A549 (cell line): ENCODE results near the gene METTL9. TPM values are rescaled to one million over a fixed set of nuclear protein-coding genes. Genes with fewer than 3 reads are reported as not detected.

Experiments used
- ATAC-seq, 2 experiments: fragments of 200-7000 bp in 1 of 2; fragments of >200 bp in 1 of 2; cut with Nextera tagmentation in 1 of 2; cut with Tn5 transposase in 1 of 2; 3 replicates each; pipeline versions ENCODE4 v1.8.0 to v1.9.1; 2018 to 2020; ENCODE audit warnings: mild to moderate bottlenecking in 1 of 2, moderate library complexity in 1 of 2
- CTCF ChIA-PET: fragments of 300-600 bp; sonication (Branson Sonifier 250); formaldehyde crosslinking; extraction: SDS; loops from one replicate; lab custom pipeline; 2021; ENCODE audit warnings: antibody characterized with exemption, inconsistent platforms; lab: Yijun Ruan, JAX
- POLR2A ChIA-PET: fragments of 350-600 bp; formaldehyde crosslinking; extraction: SDS; loops from one replicate; lab custom pipeline; 2021; ENCODE audit warnings: antibody characterized with exemption, inconsistent platforms; lab: Yijun Ruan, JAX
- DNase-seq, 2 experiments: peaks; one replicate each; pipeline versions ENCODE4 v3.0.0 to v3.0.0-alpha.2; 2011 to 2016; ENCODE audit warnings: low read depth in 1 of 2, low spot score in 1 of 2
- FAIRE-seq: peaks from 2 replicates; lab custom pipeline; 2011; peaks lifted over from hg19 to GRCh38; lab: Jason Lieb, UNC
- H3K27ac ChIP-seq, 2 experiments: fragments of >200 bp; sonication (Bioruptor Twin); formaldehyde crosslinking; 3 replicates each; pipeline ENCODE4 v1.5.1; 2016 to 2017
- H3K4me1 ChIP-seq: fragments of >200 bp; sonication (Bioruptor Twin); formaldehyde crosslinking; 3 replicates; pipeline ENCODE4 v1.6.1; 2016
- H3K4me2 ChIP-seq: fragments of >200 bp; sonication (Bioruptor Twin); formaldehyde crosslinking; 3 replicates; pipeline ENCODE4 v1.6.1; 2016
- H3K4me3 ChIP-seq: fragments of >200 bp; sonication (Bioruptor Twin); formaldehyde crosslinking; 3 replicates; pipeline ENCODE4 v1.5.1; 2016
- H3K9me3 ChIP-seq: fragments of >200 bp; sonication (Bioruptor Twin); formaldehyde crosslinking; 3 replicates; pipeline ENCODE4 v1.6.1; 2016
- BHLHE40 ChIP-seq: IDR thresholded peaks from 2 replicates; pipeline ENCODE4 v1.6.1; 2012; ENCODE audit warnings: low read depth, low read length, inconsistent platforms
- CBX2 ChIP-seq: fragments of 200-600 bp; sonication (generic); IDR thresholded peaks from 2 replicates; pipeline ENCODE4 v1.6.1; 2016; ENCODE audit warnings: low read depth, mild to moderate bottlenecking, borderline replicate concordance
- CBX8 ChIP-seq: fragments of 200-600 bp; sonication (generic); IDR thresholded peaks from 2 replicates; pipeline ENCODE4 v1.6.1; 2016
- CHD2 ChIP-seq: fragments of 150-350 bp; IDR thresholded peaks from 2 replicates; pipeline ENCODE4 v1.6.1; 2014; ENCODE audit warnings: low read length; ENCODE audit not compliant: partially characterized antibody
- CHD4 ChIP-seq: fragments of 200-600 bp; sonication (generic); IDR thresholded peaks from 2 replicates; pipeline ENCODE4 v1.6.1; 2016; ENCODE audit warnings: antibody characterized with exemption, mild to moderate bottlenecking, borderline replicate concordance
- EHF ChIP-seq: fragments of 250-450 bp; sonication (Bioruptor Pico); IDR thresholded peaks from 2 replicates; pipeline ENCODE4 v1.5.0; 2020; ENCODE audit warnings: mild to moderate bottlenecking
- EHMT2 ChIP-seq: fragments of 200-600 bp; sonication (generic); IDR thresholded peaks from 2 replicates; pipeline ENCODE4 v1.6.1; 2016; ENCODE audit warnings: antibody characterized with exemption, low read depth, mild to moderate bottlenecking, moderate library complexity
- ESRRA ChIP-seq: fragments of 150-350 bp; IDR thresholded peaks from 2 replicates; pipeline ENCODE4 v1.6.1; 2014; ENCODE audit warnings: mild to moderate bottlenecking, low read length, borderline replicate concordance
- FOSB ChIP-seq: fragments of 250-450 bp; sonication (Bioruptor Pico); IDR thresholded peaks from 2 replicates; pipeline ENCODE4 v1.5.0; 2020; ENCODE audit warnings: mild to moderate bottlenecking, moderate library complexity
- FOXS1 ChIP-seq: fragments of 250-450 bp; sonication (Bioruptor Pico); IDR thresholded peaks from 2 replicates; pipeline ENCODE4 v1.5.0; 2020; ENCODE audit warnings: mild to moderate bottlenecking, moderate library complexity
- HDAC2 ChIP-seq: fragments of 200-600 bp; sonication (generic); IDR thresholded peaks from 2 replicates; pipeline ENCODE4 v1.6.1; 2016
- HEYL ChIP-seq: fragments of 250-450 bp; sonication (Bioruptor Pico); IDR thresholded peaks from 2 replicates; pipeline ENCODE4 v1.8.0; 2021; ENCODE audit warnings: mild to moderate bottlenecking, moderate library complexity
- HOXB5 ChIP-seq: fragments of 250-450 bp; sonication (Bioruptor Pico); IDR thresholded peaks from 2 replicates; pipeline ENCODE4 v1.5.0; 2020; ENCODE audit warnings: mild to moderate bottlenecking, moderate library complexity
- MAFK ChIP-seq: fragments of 450-650 bp; IDR thresholded peaks from 2 replicates; pipeline ENCODE4 v1.6.1; 2014; ENCODE audit not compliant: partially characterized antibody
- MAZ ChIP-seq: fragments of 150-350 bp; IDR thresholded peaks from 2 replicates; pipeline ENCODE4 v1.6.1; 2014; ENCODE audit warnings: antibody characterized with exemption, low read depth, low read length, borderline replicate concordance
- NPAS2 ChIP-seq: fragments of 250-450 bp; sonication (Bioruptor Pico); IDR thresholded peaks from 2 replicates; pipeline ENCODE4 v1.8.0; 2022; ENCODE audit warnings: mild to moderate bottlenecking, moderate library complexity, borderline replicate concordance
- POLR2AphosphoS2 ChIP-seq: conservative IDR thresholded peaks from 2 replicates; pipeline ENCODE4 v1.6.1; 2012; ENCODE audit warnings: low read length, improper control_type of control experiment, inconsistent platforms
- RFX5 ChIP-seq: fragments of 450-650 bp; IDR thresholded peaks from 2 replicates; pipeline ENCODE4 v1.7.1; 2014; ENCODE audit warnings: antibody characterized with exemption, mild to moderate bottlenecking, moderate library complexity
- RNF2 ChIP-seq: fragments of 200-600 bp; sonication (generic); IDR thresholded peaks from 2 replicates; pipeline ENCODE4 v1.6.1; 2016; ENCODE audit warnings: low read depth, mild to moderate bottlenecking, antibody characterized with exemption, moderate library complexity, borderline replicate concordance
- SREBF2 ChIP-seq: fragments of 450-650 bp; IDR thresholded peaks from 2 replicates; pipeline ENCODE4 v1.6.1; 2014; ENCODE audit warnings: mild to moderate bottlenecking, moderate library complexity
- TP53 ChIP-seq: fragments of 250-450 bp; sonication (Bioruptor Pico); IDR thresholded peaks from 2 replicates; pipeline ENCODE4 v1.5.0; 2021; ENCODE audit warnings: mild to moderate bottlenecking, moderate library complexity
- ZNF302 ChIP-seq: fragments of 250-450 bp; sonication (Bioruptor Pico); IDR thresholded peaks from 2 replicates; pipeline ENCODE4 v1.9.0; 2021; ENCODE audit warnings: inconsistent platforms, mild to moderate bottlenecking, moderate library complexity
- WGBS: methylation state at CpG from one replicate; pipeline ENCODE4 v1.1.6; 2017; ENCODE audit errors: missing lambda C conversion rate; 5-methylcytosine and 5-hydroxymethylcytosine counted together
- polyA plus RNA-seq, 4 experiments: library from polyadenylated mRNA; depleted of rRNA in 3 of 4; stranded (reverse); fragments of >200 nt; fragmentation: RNase III in 1 of 4; extraction: RNeasy Plus Mini Kit Qiagen cat#74134 plus additional on column Dnase treatment in 1 of 4; gene quantifications; 2 replicates in 3 of 4; 3 replicates in 1 of 4; pipeline ENCODE4 v1.2.3, GENCODE V29; 2011 to 2017
- TF ChIP-seq, protein P1 (sequence below): fragments of 150-350 bp; IDR thresholded peaks from 2 replicates; pipeline ENCODE4 v1.6.1; 2014; ENCODE audit warnings: low read depth, mild to moderate bottlenecking, low read length
- TF ChIP-seq, protein P2 (sequence below): fragments of >200 bp; sonication (Bioruptor Twin); formaldehyde crosslinking; IDR thresholded peaks from 2 replicates; pipeline ENCODE4 v1.6.1; 2016
- TF ChIP-seq, protein P3 (sequence below): IDR thresholded peaks from 2 replicates; pipeline ENCODE4 v1.6.1; 2012
- TF ChIP-seq, protein P4 (sequence below): fragments of 200-600 bp; sonication (generic); IDR thresholded peaks from 2 replicates; pipeline ENCODE4 v1.6.1; 2016; ENCODE audit warnings: antibody characterized with exemption, mild to moderate bottlenecking, moderate library complexity

METTL9 gene
- polyA plus RNA-seq, 2 of the 4 experiments (the other 2 are of a cell fraction): 72.2 to 124 TPM

DNA sequence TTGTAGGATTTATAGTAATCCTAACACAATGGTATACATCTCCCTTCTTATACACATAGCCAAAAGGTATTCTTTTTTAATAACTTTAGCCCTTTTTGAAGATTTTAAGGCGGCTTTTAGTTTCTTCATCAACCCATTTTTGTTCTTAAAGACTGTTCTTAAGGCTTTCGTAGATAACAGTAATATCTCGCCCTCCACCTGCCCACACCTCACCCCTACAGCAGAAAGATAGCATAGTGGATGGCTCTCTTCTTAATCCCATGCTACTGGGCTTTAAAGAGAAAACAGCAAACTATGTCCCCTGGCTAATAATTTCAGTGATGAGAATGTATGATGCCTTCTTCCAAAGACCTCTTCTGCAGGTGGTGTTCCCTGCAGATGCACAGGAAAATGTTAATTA is 44.4 kb downstream of the METTL9 start:
- DNase-seq (no peak), ATAC-seq (no peak), FAIRE-seq (no peak)
- no peaks in the 10 kb centered on the region for H3K9me3 ChIP-seq
- POLR2A ChIA-PET: no interaction called here
- no peak overlapping the region for H3K4me3 ChIP-seq
- H3K27ac ChIP-seq: no peak overlapping the region
- CTCF ChIA-PET: interaction anchor here (8.7 kb wide), 1 partner anchor 15 kb away, joined by 57 read pairs; no protein-coding TSS in a partner anchor
- TF ChIP-seq CBX8 (no peak), CHD4 (no peak), EHMT2 (no peak), HEYL (CRISPR knock-in tag) (no peak), POLR2AphosphoS2 (no peak), BHLHE40 (no peak), FOXS1 (CRISPR knock-in tag) (no peak), RFX5 (no peak), MAFK (no peak), ZNF302 (CRISPR knock-in tag) (no peak), MAZ (no peak)
- TF ChIP-seq, protein P1, sequence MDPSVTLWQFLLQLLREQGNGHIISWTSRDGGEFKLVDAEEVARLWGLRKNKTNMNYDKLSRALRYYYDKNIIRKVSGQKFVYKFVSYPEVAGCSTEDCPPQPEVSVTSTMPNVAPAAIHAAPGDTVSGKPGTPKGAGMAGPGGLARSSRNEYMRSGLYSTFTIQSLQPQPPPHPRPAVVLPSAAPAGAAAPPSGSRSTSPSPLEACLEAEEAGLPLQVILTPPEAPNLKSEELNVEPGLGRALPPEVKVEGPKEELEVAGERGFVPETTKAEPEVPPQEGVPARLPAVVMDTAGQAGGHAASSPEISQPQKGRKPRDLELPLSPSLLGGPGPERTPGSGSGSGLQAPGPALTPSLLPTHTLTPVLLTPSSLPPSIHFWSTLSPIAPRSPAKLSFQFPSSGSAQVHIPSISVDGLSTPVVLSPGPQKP: no peak
- TF ChIP-seq, protein P2, sequence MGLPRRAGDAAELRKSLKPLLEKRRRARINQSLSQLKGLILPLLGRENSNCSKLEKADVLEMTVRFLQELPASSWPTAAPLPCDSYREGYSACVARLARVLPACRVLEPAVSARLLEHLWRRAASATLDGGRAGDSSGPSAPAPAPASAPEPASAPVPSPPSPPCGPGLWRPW: no peak
- TF ChIP-seq, protein P3, sequence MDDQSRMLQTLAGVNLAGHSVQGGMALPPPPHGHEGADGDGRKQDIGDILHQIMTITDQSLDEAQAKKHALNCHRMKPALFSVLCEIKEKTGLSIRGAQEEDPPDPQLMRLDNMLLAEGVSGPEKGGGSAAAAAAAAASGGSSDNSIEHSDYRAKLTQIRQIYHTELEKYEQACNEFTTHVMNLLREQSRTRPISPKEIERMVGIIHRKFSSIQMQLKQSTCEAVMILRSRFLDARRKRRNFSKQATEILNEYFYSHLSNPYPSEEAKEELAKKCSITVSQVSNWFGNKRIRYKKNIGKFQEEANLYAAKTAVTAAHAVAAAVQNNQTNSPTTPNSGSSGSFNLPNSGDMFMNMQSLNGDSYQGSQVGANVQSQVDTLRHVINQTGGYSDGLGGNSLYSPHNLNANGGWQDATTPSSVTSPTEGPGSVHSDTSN: no peak
- no peak overlapping the region for H3K4me2 ChIP-seq
- 90% methylated on average over 3 of the region's 3 CpGs for WGBS
- H3K4me1 ChIP-seq: peaks cover 2% of the 10 kb centered on the region; the same call in 2 of the 3 replicates

DNA sequence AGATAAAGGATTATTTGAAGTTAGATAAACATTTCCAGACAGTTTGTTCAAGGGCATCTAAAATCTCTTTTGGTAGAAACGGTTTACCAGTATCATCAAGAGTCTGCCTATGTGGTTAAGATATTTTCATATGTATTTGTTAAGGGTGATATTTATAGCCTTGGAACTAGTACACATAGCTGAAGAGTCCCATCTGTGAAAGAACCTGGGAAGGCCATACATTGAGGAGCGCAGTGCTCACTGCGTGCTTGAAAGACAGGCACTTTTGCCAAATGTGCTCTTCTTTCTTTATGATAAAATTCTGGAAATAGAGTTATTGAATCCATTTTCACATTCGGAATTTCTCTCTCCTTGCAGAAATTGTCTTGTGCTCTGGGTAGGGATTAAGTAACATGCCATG is 45.3 kb downstream of the METTL9 start:
- Histone ChIP-seq H3K4me1 (no peaks in the 10 kb centered on the region), H3K9me3 (no peaks in the 10 kb centered on the region), H3K27ac (no peak overlapping the region), H3K4me3 (no peak overlapping the region), H3K4me2 (no peak overlapping the region)
- no peak for ATAC-seq
- 88% methylated on average over 4 of the region's 4 CpGs for WGBS
- CTCF ChIA-PET: interaction anchor here (1.1 to 8.7 kb wide), 3 partner anchors 11 to 22 kb away, joined by 4 to 57 read pairs (median 4); no protein-coding TSS in a partner anchor
- TF ChIP-seq HOXB5 (CRISPR knock-in tag): no peak
- TF ChIP-seq EHF (CRISPR knock-in tag): no peak
- TF ChIP-seq ESRRA: no peak
- TF ChIP-seq TP53 (CRISPR knock-in tag): no peak
- TF ChIP-seq FOSB (CRISPR knock-in tag): no peak
- no peak for TF ChIP-seq CHD2
- TF ChIP-seq CBX2: no peak
- TF ChIP-seq MAZ: no peak
- TF ChIP-seq RNF2: no peak
- TF ChIP-seq SREBF2: no peak
- no peak for TF ChIP-seq HDAC2
- no peak for TF ChIP-seq NPAS2
- TF ChIP-seq, protein P4, sequence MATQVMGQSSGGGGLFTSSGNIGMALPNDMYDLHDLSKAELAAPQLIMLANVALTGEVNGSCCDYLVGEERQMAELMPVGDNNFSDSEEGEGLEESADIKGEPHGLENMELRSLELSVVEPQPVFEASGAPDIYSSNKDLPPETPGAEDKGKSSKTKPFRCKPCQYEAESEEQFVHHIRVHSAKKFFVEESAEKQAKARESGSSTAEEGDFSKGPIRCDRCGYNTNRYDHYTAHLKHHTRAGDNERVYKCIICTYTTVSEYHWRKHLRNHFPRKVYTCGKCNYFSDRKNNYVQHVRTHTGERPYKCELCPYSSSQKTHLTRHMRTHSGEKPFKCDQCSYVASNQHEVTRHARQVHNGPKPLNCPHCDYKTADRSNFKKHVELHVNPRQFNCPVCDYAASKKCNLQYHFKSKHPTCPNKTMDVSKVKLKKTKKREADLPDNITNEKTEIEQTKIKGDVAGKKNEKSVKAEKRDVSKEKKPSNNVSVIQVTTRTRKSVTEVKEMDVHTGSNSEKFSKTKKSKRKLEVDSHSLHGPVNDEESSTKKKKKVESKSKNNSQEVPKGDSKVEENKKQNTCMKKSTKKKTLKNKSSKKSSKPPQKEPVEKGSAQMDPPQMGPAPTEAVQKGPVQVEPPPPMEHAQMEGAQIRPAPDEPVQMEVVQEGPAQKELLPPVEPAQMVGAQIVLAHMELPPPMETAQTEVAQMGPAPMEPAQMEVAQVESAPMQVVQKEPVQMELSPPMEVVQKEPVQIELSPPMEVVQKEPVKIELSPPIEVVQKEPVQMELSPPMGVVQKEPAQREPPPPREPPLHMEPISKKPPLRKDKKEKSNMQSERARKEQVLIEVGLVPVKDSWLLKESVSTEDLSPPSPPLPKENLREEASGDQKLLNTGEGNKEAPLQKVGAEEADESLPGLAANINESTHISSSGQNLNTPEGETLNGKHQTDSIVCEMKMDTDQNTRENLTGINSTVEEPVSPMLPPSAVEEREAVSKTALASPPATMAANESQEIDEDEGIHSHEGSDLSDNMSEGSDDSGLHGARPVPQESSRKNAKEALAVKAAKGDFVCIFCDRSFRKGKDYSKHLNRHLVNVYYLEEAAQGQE: no peak
- TF ChIP-seq FOXS1 (CRISPR knock-in tag): no peak
- TF ChIP-seq ZNF302 (CRISPR knock-in tag): no peak
- TF ChIP-seq, all 56 proteins: peak for 0
- DNase-seq (no peak), FAIRE-seq (no peak)
- POLR2A ChIA-PET: no interaction called here
